Activated CD8-positive, alpha-beta memory T cell treated with anti-CD3 and anti-CD28 coated beads for 1 hour (primary cell): ENCODE data around the gene ARHGEF2.

ENCODE experiments used
- DNase-seq, 2 donors: peaks; one replicate each; pipeline ENCODE4 v3.0.0-alpha.2; 2020; ENCODE audit warnings: low read depth in 1 of 2; ENCODE audit errors: extremely low read depth in 1 of 2

The ARHGEF2 gene

DNA sequence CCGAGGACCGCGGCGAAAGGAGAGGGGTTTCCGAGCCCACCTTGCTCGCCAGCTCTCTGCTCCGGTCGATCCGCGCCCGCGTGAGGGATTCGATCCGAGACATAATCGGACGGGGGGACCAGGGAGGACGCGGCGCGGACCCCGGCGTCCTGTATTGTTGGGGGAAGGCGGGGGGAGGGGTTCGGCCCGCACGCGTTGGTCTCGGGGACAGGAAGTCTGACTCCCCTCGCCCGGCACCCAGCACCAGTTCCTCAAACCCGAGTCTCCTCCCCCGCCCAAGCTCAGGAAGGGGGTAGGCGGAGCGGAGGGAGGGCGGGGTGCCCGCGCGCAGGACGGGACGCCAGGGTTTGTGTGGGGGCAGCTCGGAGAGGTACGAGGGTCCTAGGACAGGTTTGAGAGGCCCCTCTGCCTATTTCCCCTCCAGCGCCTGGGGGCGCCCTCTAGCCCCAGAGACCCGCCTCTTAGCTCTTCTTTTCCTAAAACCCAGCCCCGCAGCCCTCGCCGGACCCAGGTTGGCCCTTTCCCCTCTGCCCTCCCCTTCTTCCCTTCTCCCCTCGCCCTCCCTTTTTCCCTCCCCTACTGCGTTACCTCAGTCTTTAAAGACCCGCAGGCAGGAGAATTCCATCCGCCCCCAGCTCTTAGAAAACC, at the start of gene ARHGEF2:
ARHGEF2 (minus strand) TSS at position 223 of the 648 bp plus-strand sequence; CDS start at position 103, 120 bp downstream.
- DNase-seq = peak; percentile 37 to 71

DNA sequence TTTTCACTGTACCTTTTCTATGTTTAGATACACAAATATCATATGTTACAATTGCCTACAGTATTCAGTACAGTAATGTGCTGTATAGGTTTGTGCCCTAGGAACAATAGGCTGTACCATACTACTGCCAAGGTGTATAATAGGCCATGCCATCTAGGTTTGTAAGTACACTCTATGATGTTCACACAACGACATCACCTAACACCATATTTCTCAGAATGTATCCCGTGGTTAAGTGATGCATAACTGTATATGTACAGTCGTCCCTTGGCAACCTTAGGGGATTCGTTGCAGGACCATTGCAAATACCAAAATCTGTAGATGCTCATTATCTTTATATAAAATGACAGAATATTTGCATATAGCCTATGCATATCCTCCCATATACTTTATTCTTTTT, 48.2 kb upstream of the ARHGEF2 start:
- no peak for DNase-seq

- no peak for DNase-seq
These were observed 47.5 kb upstream of the ARHGEF2 start for GRCh38 chr1:156025876-156026275.

- no peak for DNase-seq
These were observed 46.5 kb upstream of the ARHGEF2 start for GRCh38 chr1:156024801-156025200.

DNA sequence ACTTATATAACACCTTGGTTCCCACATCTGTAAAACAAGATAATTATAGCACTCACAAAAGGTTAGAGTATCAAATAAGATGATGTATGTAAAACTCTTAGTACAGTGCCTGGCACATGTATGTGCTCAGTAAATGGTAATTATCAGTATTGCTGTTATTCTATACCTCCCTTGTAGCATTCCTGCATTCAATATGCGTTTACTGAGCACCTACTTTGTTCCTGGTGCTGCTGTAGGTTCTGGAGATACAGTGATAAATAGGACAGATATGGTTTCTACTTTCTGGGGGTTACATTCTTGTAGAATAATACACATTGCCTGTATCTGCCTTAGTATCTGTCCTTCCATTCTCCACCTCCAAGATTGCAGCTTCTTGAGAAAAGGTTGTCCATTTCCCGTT, 43.6 kb upstream of the ARHGEF2 start:
- DNase-seq = no peak

- DNase-seq = no peak
These were observed 42.7 kb upstream of the ARHGEF2 start for GRCh38 chr1:156021093-156021428.

DNA sequence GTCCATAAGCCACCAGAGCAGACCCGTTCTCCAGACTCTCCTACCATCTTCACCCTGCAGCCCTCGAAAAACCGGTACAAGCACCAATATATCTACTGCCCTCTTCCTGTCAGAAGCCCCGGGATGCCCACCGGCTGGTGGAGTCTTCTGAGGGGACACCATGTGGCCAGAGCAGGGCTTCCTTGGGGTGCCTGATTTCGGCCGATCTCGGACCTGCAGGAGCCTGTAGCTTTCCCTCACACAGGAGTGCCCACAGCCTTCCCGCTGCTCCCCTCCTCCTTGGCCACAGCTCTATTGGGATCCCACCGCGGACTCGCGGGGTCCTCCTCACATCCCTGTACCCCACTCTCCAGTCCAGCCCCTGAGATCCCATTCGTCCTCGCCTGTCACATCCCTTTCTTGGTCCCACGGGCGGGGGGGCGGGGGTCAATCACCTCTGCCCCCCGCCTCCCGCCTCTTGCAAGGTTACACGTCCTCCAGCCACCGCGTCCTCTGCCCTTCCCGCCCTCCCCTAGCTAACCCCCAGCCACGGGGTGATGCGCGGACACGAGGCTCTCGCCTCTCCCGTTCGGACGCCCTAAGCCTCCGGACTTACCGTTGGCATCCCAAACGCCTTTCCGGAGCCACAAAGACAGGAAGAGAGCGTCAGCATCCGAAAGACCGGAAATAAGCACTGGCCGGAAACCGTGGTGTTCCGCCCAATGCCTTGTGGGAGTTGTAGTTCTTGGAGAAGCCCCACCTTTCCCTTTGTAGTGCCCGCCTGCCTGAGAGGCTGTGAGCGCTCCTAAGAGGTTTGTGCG, 42.1 kb upstream of the ARHGEF2 start, which contains the start of gene SSR2:
SSR2 (minus strand) TSS at position 659 of the 800 bp plus-strand sequence. CDS start 784 bp downstream, outside the sequence.
- DNase-seq = peak; percentile 67

GRCh38 chr1:156019946-156020292, 41.6 kb upstream of the ARHGEF2 start:
- no peak for DNase-seq

DNA sequence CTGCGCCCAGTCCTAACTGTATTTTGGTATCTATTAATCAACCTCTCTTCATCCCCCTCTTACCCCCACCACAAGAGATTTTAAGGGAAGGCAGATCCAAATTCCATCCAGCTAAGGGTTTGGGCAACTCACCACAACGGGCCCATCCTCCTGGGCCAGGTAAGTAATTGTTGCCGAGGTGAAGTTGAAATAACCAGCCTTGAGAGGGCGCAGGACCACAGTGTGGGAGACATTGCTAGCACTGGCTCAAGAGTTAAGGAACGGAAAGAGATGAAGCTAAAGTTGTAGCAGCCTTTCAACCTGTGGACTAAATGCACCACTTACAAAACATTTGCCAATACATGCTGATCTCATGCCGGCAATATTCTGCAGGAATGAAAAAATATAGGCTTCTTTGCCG, 36.5 kb upstream of the ARHGEF2 start:
- no peak for DNase-seq

- DNase-seq = no peak
These were observed 33.9 kb upstream of the ARHGEF2 start for GRCh38 chr1:156012051-156012817.

GRCh38 chr1:156009404-156009803, 31.1 kb upstream of the ARHGEF2 start:
- DNase-seq = no peak

DNA sequence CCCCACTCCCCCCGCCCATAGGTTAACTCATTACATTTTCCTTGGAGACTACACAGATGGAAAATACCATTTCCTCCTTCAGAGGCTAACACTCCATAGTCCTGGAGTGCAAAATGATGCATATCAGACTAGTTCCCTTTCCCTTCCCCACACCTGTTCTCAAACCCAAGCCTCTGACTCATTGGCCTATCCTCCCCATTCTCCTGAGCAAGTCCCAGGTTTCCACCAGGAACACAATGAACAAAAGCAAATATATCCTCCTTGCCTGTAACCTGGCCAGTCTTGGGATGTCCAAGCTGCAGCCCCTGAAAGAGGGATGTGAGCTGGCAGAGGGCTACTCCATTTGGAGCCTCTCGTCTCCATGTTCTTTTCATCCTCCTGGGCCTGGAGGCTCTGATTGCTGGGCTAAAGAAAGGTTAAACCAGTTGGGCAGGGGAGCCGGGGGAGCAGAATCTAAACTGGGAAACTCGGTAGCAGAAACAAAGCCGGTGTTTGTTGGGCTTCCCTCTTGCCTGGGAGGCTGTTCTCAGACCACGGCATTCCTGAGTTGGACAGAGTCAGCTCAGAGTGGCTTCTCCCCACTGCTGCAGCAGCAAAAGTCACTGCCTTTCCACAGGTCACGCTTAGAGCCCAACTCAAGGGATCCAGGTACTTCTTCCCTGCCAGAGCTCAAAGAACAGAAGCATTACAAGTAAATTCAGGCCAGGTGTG, 28.5 kb upstream of the ARHGEF2 start:
- DNase-seq = no peak

DNA sequence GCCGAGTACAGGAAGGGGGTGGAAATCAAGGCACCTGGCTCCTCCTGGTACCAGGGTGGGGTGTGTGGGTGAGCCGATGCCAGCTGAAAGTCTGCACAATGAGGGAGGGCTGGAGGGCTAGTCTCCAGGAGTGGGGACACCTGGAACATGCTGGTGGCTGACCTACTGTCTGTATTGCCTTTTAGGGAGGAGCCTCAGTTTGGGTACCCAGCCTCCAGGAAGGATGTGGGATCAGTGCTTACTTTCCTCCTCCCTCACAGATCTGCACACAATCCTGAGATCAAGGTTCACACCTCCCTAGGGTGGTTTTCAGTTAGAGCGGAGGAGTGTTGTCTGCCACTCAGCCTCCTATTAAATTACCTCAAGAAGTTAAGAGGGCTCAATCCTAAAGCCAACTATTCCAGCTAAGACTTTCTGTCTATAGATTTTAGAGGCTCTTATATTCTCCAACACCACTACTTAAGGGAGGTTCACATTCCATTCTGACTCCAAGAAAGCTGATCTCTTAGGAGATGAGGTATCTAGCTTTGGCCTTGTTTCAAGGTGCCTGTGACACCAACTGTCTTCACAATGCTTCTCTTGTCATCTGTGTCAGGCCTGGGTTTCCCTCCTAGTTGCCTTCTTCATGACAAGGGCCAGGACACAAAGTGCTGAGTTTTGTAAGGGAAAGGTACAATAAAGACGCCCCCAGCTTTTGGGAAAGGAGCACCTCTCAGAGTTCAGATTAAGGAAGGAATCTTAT, 26.7 kb upstream of the ARHGEF2 start:
- DNase-seq = no peak

DNA sequence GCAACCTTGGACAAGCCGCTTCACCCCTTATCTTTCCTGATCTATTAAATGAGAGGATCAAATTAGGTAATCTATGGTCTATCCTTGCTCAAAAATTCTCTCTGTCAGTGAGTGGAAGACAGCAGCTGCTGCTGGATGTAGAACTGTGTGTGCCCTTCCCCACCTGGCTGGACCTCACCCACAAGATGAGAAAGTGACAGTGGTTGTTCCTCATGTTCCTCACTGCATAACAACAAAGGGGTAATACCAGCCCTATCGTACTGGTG, 25.5 kb upstream of the ARHGEF2 start:
- no peak for DNase-seq

GRCh38 chr1:156002188-156002911, 24.0 kb upstream of the ARHGEF2 start:
- no peak for DNase-seq

DNA sequence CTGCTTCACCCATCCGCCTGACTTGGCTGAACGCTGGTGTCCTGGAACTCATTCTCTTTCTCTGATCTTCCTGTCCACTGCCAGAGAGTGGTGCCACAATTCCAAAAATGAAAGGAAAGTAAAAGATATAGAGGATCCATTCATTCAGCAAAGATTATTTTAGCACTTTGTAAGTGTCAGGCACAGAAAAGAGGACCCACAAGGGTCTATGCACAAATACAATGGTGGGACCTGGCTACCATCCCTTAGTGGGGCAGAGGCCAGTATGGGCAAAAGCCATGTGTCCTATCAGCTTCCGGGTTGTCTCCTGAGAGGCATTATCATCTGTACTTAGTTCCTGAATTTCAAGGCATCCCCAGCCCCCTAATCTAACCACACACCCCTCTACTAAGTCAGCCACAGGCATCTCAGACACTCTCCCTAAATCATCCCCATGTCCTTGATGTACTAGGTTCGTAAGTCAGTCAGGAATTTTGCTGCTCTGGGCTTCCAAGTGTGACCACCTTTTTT, 23.4 kb upstream of the ARHGEF2 start:
- DNase-seq = no peak

- no peak for DNase-seq
These were observed 22.8 kb upstream of the ARHGEF2 start for GRCh38 chr1:156001021-156001661.

DNA sequence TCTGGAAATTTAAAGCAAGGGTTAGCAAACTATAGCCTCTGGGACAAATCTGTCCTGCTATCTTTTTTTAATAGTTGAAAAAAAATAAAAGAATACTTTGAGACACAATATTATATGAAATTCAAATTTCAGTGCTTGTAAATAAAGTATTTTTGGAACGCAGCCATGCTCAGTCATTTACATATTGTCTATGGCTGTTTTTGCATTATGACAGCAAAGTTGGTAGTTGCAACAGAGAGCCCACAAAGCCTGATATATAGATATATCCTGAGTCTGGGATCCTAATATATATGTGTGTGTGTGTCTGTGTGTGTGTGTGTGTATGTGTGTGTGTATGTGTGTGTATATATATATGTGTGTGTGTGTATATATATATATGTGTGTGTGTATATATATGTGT, 21.6 kb upstream of the ARHGEF2 start:
- DNase-seq = no peak

GRCh38 chr1:155996166-155996565, 17.8 kb upstream of the ARHGEF2 start:
- DNase-seq = no peak
